ENCODE data around the gene LIPC.

The LIPC gene

GRCh38 chr15:58452775-58453174 is 21.0 kb downstream of the LIPC start:
- in situ Hi-C loops (cut with MboI; ENCODE audit: low sequenced_read_pairs, unreplicated experiment) = no loop called here
- no peak for TF ChIP-seq CTCF (IDR thresholded peaks at IDR 0.05; ENCODE audit: borderline replicate concordance, control extremely low read depth, extremely low read depth, insufficient read depth, missing control alignments)

GRCh38 chr15:58453931-58454793 is 22.4 kb downstream of the LIPC start:
- peak; percentile 54 for DNase-seq (ENCODE audit: low spot score)
- in situ Hi-C loops (cut with MboI; ENCODE audit: low sequenced_read_pairs, unreplicated experiment) = no loop called here
- TF ChIP-seq CTCF (IDR thresholded peaks at IDR 0.05; ENCODE audit: borderline replicate concordance, control extremely low read depth, extremely low read depth, insufficient read depth, missing control alignments) = no peak

More at GRCh38 chr15:58452775-58453174, 21.0 kb downstream of the LIPC start:
- DNase-seq (ENCODE audit: low spot score) = no peak

- no peak for TF ChIP-seq CTCF (IDR thresholded peaks at IDR 0.05; ENCODE audit: borderline replicate concordance, control extremely low read depth, extremely low read depth, insufficient read depth, missing control alignments)
- DNase-seq (ENCODE audit: low spot score) = no peak
- in situ Hi-C loops (cut with MboI; ENCODE audit: low sequenced_read_pairs, unreplicated experiment) = no loop called here
Measured at GRCh38 chr15:58454950-58455401, 23.2 kb downstream of the LIPC start.

- in situ Hi-C loops (cut with MboI; ENCODE audit: low sequenced_read_pairs, unreplicated experiment) = no loop called here
- TF ChIP-seq CTCF (IDR thresholded peaks at IDR 0.05; ENCODE audit: borderline replicate concordance, control extremely low read depth, extremely low read depth, insufficient read depth, missing control alignments) = no peak
- DNase-seq (ENCODE audit: low spot score) = peak; percentile 67
Measured at GRCh38 chr15:58457466-58457965, 25.7 kb downstream of the LIPC start.

GRCh38 chr15:58458076-58458475 is 26.3 kb downstream of the LIPC start:
- TF ChIP-seq CTCF (IDR thresholded peaks at IDR 0.05; ENCODE audit: borderline replicate concordance, control extremely low read depth, extremely low read depth, insufficient read depth, missing control alignments) = no peak
- peak; percentile 59 for DNase-seq (ENCODE audit: low spot score)
- in situ Hi-C loops (cut with MboI; ENCODE audit: low sequenced_read_pairs, unreplicated experiment) = no loop called here

- in situ Hi-C loops (cut with MboI; ENCODE audit: low sequenced_read_pairs, unreplicated experiment) = no loop called here
- no peak for TF ChIP-seq CTCF (IDR thresholded peaks at IDR 0.05; ENCODE audit: borderline replicate concordance, control extremely low read depth, extremely low read depth, insufficient read depth, missing control alignments)
- DNase-seq (ENCODE audit: low spot score) = no peak
Measured at GRCh38 chr15:58459045-58459444, 27.3 kb downstream of the LIPC start.

Measured in GM13976 (cell line).